ENCODE data around the gene SMOC2.

SMOC2 gene

GRCh38 chr6:168640181-168640580, 199.2 kb downstream of the SMOC2 start:
- no peak for TF ChIP-seq TEAD4 (IDR thresholded peaks at IDR 0.05)
- TF ChIP-seq CREB1 (IDR thresholded peaks at IDR 0.05; ENCODE audit: low read depth) = no peak
- TF ChIP-seq RAD21 (IDR thresholded peaks at IDR 0.05; ENCODE audit: low read depth) = no peak
- TF ChIP-seq ZBTB7A (IDR thresholded peaks at IDR 0.05; ENCODE audit: low read depth) = no peak
- TF ChIP-seq, protein P1, sequence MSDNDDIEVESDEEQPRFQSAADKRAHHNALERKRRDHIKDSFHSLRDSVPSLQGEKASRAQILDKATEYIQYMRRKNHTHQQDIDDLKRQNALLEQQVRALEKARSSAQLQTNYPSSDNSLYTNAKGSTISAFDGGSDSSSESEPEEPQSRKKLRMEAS (IDR thresholded peaks at IDR 0.05) = no peak
- TF ChIP-seq FOXM1 (IDR thresholded peaks at IDR 0.05; ENCODE audit: borderline replicate concordance, low read depth) = no peak
- TF ChIP-seq REST (IDR thresholded peaks at IDR 0.05; ENCODE audit: low read depth) = no peak
- no peak for TF ChIP-seq EGR1 (IDR thresholded peaks at IDR 0.05)
- no peak for TF ChIP-seq TCF12 (IDR thresholded peaks at IDR 0.05; ENCODE audit: low read depth)
- TF ChIP-seq USF1 (IDR thresholded peaks at IDR 0.05) = no peak
- no peak for TF ChIP-seq YY1 (IDR thresholded peaks at IDR 0.05; ENCODE audit: low read depth)
- no peak for TF ChIP-seq NFIC (IDR thresholded peaks at IDR 0.05)
- no peak for TF ChIP-seq TAF1 (IDR thresholded peaks at IDR 0.05; ENCODE audit: low read depth)
- no peak for TF ChIP-seq CEBPB (IDR thresholded peaks at IDR 0.05)

DNA sequence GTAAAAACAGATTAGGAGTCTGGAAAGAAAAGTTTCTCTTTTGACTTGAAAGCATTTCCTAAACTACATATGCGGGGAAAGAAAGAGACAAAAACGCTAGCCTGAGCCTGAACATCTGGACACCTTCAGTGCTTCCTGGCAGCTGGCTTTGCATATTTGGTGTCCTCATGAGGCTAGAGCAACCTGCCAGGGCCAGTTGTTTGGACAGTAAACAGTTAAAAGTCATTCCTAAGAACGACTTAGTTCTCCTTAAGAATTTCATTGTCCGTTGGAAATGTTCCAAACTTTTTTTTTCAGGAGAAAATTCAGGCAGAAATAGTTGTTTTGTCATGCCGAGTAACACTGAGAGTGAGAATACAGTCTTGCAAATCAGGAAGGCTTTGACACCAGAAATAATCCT, 199.8 kb downstream of the SMOC2 start:
- TF ChIP-seq, protein P1 (IDR thresholded peaks at IDR 0.05) = 0 out of 2 replicates have a peak, but pooled peaks have one; percentile 15
- no peak for TF ChIP-seq TEAD4 (IDR thresholded peaks at IDR 0.05)

DNA sequence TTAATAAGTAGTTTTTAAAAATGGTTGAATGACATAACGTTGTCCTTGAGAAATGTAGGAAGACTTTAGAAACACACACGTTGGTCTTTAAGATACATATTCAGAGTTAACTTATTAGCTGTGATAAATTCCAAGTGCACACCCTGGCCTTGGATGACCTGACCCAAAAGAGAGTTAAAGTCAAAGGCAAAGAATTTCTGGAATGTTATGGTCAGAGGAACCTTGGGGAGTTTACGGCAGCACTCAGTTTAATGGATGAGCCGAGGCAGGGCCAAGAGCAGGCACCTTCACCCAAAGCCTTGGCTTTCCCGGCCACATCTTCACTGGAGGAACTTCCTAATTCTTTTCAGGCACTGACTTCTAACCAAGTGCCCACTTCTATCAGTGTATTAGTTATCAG, 200.5 kb downstream of the SMOC2 start:
- TF ChIP-seq REST (IDR thresholded peaks at IDR 0.05; ENCODE audit: low read depth) = no peak
- TF ChIP-seq NFIC (IDR thresholded peaks at IDR 0.05) = peak; percentile 51
- no peak for TF ChIP-seq TAF1 (IDR thresholded peaks at IDR 0.05; ENCODE audit: low read depth)
- TF ChIP-seq USF1 (IDR thresholded peaks at IDR 0.05) = no peak
- TF ChIP-seq TEAD4 (IDR thresholded peaks at IDR 0.05) = peak; percentile 97
- TF ChIP-seq RAD21 (IDR thresholded peaks at IDR 0.05; ENCODE audit: low read depth) = peak; percentile 16; the same call in 1 of the 2 replicates
- TF ChIP-seq EGR1 (IDR thresholded peaks at IDR 0.05) = no peak
- no peak for TF ChIP-seq FOXM1 (IDR thresholded peaks at IDR 0.05; ENCODE audit: borderline replicate concordance, low read depth)
- TF ChIP-seq YY1 (IDR thresholded peaks at IDR 0.05; ENCODE audit: low read depth) = no peak
- TF ChIP-seq EP300 (IDR thresholded peaks at IDR 0.05; ENCODE audit: borderline replicate concordance) = peak; percentile 58
- no peak for TF ChIP-seq CREB1 (IDR thresholded peaks at IDR 0.05; ENCODE audit: low read depth)
- TF ChIP-seq TCF12 (IDR thresholded peaks at IDR 0.05; ENCODE audit: low read depth) = peak; percentile 64; the same call in 1 of the 2 replicates
- no peak for TF ChIP-seq ZBTB7A (IDR thresholded peaks at IDR 0.05; ENCODE audit: low read depth)

- TF ChIP-seq TAF1 (IDR thresholded peaks at IDR 0.05; ENCODE audit: low read depth) (no peak), TCF12 (IDR thresholded peaks at IDR 0.05; ENCODE audit: low read depth) (no peak), NFIC (IDR thresholded peaks at IDR 0.05) (no peak), ZBTB7A (IDR thresholded peaks at IDR 0.05; ENCODE audit: low read depth) (no peak), CREB1 (IDR thresholded peaks at IDR 0.05; ENCODE audit: low read depth) (no peak), FOXM1 (IDR thresholded peaks at IDR 0.05; ENCODE audit: borderline replicate concordance, low read depth) (no peak), REST (IDR thresholded peaks at IDR 0.05; ENCODE audit: low read depth) (no peak), EP300 (IDR thresholded peaks at IDR 0.05; ENCODE audit: borderline replicate concordance) (no peak), USF1 (IDR thresholded peaks at IDR 0.05) (no peak), YY1 (IDR thresholded peaks at IDR 0.05; ENCODE audit: low read depth) (no peak), TEAD4 (IDR thresholded peaks at IDR 0.05) (no peak), EGR1 (IDR thresholded peaks at IDR 0.05) (no peak), CEBPB (IDR thresholded peaks at IDR 0.05) (no peak), RAD21 (IDR thresholded peaks at IDR 0.05; ENCODE audit: low read depth) (no peak)
- TF ChIP-seq, protein P1 (IDR thresholded peaks at IDR 0.05) = no peak
These were observed 202.4 kb downstream of the SMOC2 start for GRCh38 chr6:168643401-168643800.
